K562 (cell line): ENCODE data around the gene PHETA1. TPM values are rescaled to one million over a fixed set of nuclear protein-coding genes. Genes with fewer than 3 reads are reported as not detected.

Source experiments
- GABPA ChIP-seq: fragments of 200-800 bp; sonication (Bioruptor generic); conservative IDR thresholded peaks from 2 replicates; pipeline ENCODE4 v1.6.1; 2016; ENCODE audit warnings: low read depth, missing genetic modification characterization, missing compliant biosample characterization
- HSF4 ChIP-seq: fragments of 250-450 bp; sonication (Bioruptor Pico); IDR thresholded peaks from 2 replicates; pipeline ENCODE4 v2.1.2; 2022; ENCODE audit warnings: mild to moderate bottlenecking, moderate library complexity, borderline replicate concordance
- RBM14 ChIP-seq: fragments of 200-400 bp; formaldehyde crosslinking; IDR thresholded peaks from 2 replicates; pipeline ENCODE4 v1.6.1; 2018; ENCODE audit warnings: low read depth, mild to moderate bottlenecking, low read length, moderate library complexity, borderline replicate concordance; ENCODE audit not compliant: insufficient read depth
- SMC3 ChIP-seq: conservative IDR thresholded peaks from 2 replicates; pipeline ENCODE4 v1.6.1; 2011; ENCODE audit warnings: low read depth, low read length, improper control_type of control experiment; ENCODE audit not compliant: insufficient read depth
- ZNF507 ChIP-seq: conservative IDR thresholded peaks from 2 replicates; pipeline ENCODE4 v1.6.1; 2017; ENCODE audit warnings: missing genetic modification characterization, missing compliant biosample characterization
- ZNF695 ChIP-seq: fragments of 450-650 bp; formaldehyde crosslinking; IDR thresholded peaks from 2 replicates; pipeline ENCODE4 v1.4.0; 2020; ENCODE audit warnings: mild to moderate bottlenecking, moderate library complexity
- ZNF778 ChIP-seq: fragments of 450-650 bp; formaldehyde crosslinking; IDR thresholded peaks from 2 replicates; pipeline ENCODE4 v1.4.0; 2020; ENCODE audit warnings: mild to moderate bottlenecking, moderate library complexity
- polyA plus RNA-seq, 8 experiments: library from polyadenylated mRNA; depleted of rRNA in 4 of 8; stranded (reverse) in 5 of 8; unstranded in 3 of 8; fragments of >200 nt; fragmentation: Nextera tagmentation in 2 of 8; fragmentation: Illumina TruSeq in 1 of 8; extraction: Ambion mirVana in 2 of 8; extraction: Trizol in 1 of 8; gene quantifications; 2 replicates each; pipeline versions ENCODE4 v1.2.1 to v1.2.3, GENCODE V29; 2011 to 2014; ENCODE audit warnings: inconsistent platforms in 1 of 8, missing spikeins in 1 of 8
- total RNA-seq, 7 experiments: library from RNA; depleted of rRNA in 6 of 7; stranded (reverse); fragments of >200 nt in 6 of 7; fragmentation: Illumina TruSeq in 2 of 7; extraction: Trizol in 2 of 7; gene quantifications; 2 replicates each; pipeline versions ENCODE4 v1.2.1 to v1.2.3, GENCODE V29; 2011 to 2021; ENCODE audit warnings: low replicate concordance in 1 of 7
- TF ChIP-seq, protein P1 (sequence below): fragments of 200-600 bp; sonication (generic); IDR thresholded peaks from one replicate; pipeline ENCODE4 v1.6.1; 2012; ENCODE audit warnings: mild to moderate bottlenecking, low read depth, low read length, inconsistent platforms
- TF ChIP-seq, protein P2 (sequence below): sonication (generic); IDR thresholded peaks from 2 replicates; pipeline ENCODE4 v1.6.1; 2016
- TF ChIP-seq, protein P3 (sequence below), 2 experiments: fragments of 450-650 bp; conservative IDR thresholded peaks; 2 replicates each; pipeline ENCODE4 v1.6.1; 2017; ENCODE audit warnings: mild to moderate bottlenecking in 2 of 2, moderate library complexity in 2 of 2
- TF ChIP-seq, protein P4 (sequence below): fragments of 250-450 bp; sonication (Bioruptor Pico); IDR thresholded peaks from 2 replicates; pipeline ENCODE4 v1.8.0; 2022; ENCODE audit warnings: inconsistent platforms

Gene PHETA1
- total and polyA plus RNA-seq, 9 of the 15 experiments (the other 6 are each of a cell fraction or from before 2014, with no cell fraction given) = 0.03 to 12.4 (median 3.0) TPM

DNA sequence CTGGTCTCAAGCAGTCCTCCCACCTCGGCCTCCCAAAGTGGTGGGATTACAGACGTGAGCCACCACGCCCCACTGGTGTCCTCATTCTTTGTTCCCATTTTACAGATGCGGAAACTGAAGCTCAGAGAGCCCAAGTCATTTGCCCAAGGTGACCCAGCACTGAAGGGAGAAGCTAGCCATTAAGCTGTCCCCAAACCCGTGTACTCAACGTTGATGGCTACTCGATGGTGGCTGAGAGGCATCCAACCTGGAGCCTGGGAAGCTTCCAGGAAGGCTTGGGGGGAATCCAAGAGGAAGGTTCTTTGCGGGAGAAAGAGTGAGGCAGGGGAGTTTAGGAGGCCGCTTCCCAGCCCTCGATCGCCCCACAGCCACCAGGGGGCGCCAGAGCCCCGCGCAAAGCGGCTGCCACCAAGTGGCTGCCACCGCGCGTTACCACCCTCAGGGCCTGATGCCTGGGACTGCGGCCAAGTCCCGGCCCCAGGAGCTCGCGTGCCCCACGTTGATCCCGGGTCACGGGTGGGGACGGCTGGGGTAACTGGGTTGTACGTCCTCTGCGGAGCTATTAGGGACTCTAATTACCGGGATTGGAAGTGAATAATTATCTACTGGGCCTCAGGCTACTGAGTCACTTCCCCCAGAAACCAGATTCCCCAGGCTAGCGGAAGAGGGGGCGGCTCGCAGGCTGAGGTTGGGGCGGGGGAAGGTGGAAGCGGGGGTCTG is 28.0 kb upstream of the PHETA1 start (continued):
- no peak for TF ChIP-seq RBM14
- TF ChIP-seq, protein P1, sequence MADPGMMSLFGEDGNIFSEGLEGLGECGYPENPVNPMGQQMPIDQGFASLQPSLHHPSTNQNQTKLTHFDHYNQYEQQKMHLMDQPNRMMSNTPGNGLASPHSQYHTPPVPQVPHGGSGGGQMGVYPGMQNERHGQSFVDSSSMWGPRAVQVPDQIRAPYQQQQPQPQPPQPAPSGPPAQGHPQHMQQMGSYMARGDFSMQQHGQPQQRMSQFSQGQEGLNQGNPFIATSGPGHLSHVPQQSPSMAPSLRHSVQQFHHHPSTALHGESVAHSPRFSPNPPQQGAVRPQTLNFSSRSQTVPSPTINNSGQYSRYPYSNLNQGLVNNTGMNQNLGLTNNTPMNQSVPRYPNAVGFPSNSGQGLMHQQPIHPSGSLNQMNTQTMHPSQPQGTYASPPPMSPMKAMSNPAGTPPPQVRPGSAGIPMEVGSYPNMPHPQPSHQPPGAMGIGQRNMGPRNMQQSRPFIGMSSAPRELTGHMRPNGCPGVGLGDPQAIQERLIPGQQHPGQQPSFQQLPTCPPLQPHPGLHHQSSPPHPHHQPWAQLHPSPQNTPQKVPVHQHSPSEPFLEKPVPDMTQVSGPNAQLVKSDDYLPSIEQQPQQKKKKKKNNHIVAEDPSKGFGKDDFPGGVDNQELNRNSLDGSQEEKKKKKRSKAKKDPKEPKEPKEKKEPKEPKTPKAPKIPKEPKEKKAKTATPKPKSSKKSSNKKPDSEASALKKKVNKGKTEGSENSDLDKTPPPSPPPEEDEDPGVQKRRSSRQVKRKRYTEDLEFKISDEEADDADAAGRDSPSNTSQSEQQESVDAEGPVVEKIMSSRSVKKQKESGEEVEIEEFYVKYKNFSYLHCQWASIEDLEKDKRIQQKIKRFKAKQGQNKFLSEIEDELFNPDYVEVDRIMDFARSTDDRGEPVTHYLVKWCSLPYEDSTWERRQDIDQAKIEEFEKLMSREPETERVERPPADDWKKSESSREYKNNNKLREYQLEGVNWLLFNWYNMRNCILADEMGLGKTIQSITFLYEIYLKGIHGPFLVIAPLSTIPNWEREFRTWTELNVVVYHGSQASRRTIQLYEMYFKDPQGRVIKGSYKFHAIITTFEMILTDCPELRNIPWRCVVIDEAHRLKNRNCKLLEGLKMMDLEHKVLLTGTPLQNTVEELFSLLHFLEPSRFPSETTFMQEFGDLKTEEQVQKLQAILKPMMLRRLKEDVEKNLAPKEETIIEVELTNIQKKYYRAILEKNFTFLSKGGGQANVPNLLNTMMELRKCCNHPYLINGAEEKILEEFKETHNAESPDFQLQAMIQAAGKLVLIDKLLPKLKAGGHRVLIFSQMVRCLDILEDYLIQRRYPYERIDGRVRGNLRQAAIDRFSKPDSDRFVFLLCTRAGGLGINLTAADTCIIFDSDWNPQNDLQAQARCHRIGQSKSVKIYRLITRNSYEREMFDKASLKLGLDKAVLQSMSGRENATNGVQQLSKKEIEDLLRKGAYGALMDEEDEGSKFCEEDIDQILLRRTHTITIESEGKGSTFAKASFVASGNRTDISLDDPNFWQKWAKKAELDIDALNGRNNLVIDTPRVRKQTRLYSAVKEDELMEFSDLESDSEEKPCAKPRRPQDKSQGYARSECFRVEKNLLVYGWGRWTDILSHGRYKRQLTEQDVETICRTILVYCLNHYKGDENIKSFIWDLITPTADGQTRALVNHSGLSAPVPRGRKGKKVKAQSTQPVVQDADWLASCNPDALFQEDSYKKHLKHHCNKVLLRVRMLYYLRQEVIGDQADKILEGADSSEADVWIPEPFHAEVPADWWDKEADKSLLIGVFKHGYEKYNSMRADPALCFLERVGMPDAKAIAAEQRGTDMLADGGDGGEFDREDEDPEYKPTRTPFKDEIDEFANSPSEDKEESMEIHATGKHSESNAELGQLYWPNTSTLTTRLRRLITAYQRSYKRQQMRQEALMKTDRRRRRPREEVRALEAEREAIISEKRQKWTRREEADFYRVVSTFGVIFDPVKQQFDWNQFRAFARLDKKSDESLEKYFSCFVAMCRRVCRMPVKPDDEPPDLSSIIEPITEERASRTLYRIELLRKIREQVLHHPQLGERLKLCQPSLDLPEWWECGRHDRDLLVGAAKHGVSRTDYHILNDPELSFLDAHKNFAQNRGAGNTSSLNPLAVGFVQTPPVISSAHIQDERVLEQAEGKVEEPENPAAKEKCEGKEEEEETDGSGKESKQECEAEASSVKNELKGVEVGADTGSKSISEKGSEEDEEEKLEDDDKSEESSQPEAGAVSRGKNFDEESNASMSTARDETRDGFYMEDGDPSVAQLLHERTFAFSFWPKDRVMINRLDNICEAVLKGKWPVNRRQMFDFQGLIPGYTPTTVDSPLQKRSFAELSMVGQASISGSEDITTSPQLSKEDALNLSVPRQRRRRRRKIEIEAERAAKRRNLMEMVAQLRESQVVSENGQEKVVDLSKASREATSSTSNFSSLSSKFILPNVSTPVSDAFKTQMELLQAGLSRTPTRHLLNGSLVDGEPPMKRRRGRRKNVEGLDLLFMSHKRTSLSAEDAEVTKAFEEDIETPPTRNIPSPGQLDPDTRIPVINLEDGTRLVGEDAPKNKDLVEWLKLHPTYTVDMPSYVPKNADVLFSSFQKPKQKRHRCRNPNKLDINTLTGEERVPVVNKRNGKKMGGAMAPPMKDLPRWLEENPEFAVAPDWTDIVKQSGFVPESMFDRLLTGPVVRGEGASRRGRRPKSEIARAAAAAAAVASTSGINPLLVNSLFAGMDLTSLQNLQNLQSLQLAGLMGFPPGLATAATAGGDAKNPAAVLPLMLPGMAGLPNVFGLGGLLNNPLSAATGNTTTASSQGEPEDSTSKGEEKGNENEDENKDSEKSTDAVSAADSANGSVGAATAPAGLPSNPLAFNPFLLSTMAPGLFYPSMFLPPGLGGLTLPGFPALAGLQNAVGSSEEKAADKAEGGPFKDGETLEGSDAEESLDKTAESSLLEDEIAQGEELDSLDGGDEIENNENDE = no peak
- TF ChIP-seq SMC3 = peak; percentile 96
- TF ChIP-seq, protein P2, sequence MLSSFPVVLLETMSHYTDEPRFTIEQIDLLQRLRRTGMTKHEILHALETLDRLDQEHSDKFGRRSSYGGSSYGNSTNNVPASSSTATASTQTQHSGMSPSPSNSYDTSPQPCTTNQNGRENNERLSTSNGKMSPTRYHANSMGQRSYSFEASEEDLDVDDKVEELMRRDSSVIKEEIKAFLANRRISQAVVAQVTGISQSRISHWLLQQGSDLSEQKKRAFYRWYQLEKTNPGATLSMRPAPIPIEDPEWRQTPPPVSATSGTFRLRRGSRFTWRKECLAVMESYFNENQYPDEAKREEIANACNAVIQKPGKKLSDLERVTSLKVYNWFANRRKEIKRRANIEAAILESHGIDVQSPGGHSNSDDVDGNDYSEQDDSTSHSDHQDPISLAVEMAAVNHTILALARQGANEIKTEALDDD = no peak
- TF ChIP-seq GABPA (tag) = no peak
- no peak for TF ChIP-seq ZNF695 (CRISPR knock-in tag)
- TF ChIP-seq, protein P3, sequence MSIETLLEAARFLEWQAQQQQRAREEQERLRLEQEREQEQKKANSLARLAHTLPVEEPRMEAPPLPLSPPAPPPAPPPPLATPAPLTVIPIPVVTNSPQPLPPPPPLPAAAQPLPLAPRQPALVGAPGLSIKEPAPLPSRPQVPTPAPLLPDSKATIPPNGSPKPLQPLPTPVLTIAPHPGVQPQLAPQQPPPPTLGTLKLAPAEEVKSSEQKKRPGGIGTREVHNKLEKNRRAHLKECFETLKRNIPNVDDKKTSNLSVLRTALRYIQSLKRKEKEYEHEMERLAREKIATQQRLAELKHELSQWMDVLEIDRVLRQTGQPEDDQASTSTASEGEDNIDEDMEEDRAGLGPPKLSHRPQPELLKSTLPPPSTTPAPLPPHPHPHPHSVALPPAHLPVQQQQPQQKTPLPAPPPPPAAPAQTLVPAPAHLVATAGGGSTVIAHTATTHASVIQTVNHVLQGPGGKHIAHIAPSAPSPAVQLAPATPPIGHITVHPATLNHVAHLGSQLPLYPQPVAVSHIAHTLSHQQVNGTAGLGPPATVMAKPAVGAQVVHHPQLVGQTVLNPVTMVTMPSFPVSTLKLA (conservative IDR thresholded peaks at IDR 0.05) = peak in 1 of 2 experiments; percentile 58; a peak in 1 of 4 replicates
- TF ChIP-seq ZNF507 (tag) = no peak
- no peak for TF ChIP-seq HSF4 (CRISPR knock-in tag)
- TF ChIP-seq ZNF778 = no peak
- TF ChIP-seq, protein P4, sequence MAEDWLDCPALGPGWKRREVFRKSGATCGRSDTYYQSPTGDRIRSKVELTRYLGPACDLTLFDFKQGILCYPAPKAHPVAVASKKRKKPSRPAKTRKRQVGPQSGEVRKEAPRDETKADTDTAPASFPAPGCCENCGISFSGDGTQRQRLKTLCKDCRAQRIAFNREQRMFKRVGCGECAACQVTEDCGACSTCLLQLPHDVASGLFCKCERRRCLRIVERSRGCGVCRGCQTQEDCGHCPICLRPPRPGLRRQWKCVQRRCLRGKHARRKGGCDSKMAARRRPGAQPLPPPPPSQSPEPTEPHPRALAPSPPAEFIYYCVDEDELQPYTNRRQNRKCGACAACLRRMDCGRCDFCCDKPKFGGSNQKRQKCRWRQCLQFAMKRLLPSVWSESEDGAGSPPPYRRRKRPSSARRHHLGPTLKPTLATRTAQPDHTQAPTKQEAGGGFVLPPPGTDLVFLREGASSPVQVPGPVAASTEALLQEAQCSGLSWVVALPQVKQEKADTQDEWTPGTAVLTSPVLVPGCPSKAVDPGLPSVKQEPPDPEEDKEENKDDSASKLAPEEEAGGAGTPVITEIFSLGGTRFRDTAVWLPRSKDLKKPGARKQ (CRISPR knock-in tag) = no peak
